B cell (primary cell): ENCODE data around the gene ABLIM3. TPM values are rescaled to one million over a fixed set of nuclear protein-coding genes. Genes with fewer than 3 reads are reported as not detected.

Experiments
- ATAC-seq: fragments of 200-7000 bp; cut with Tn5 transposase; one replicate; pipeline ENCODE4 v1.10.0; 2021; ENCODE audit warnings: low read depth, mild to moderate bottlenecking, moderate number of reproducible peaks, moderate library complexity
- CTCF ChIA-PET: fragments of 350-600 bp; sonication (Branson Sonifier 250); formaldehyde crosslinking; loops from one replicate; lab custom pipeline; 2021; ENCODE audit warnings: antibody characterized with exemption, inconsistent platforms; lab: Charles Lee
- POLR2A ChIA-PET: fragments of 350-600 bp; sonication (Branson Sonifier 250); formaldehyde crosslinking; loops from one replicate; lab custom pipeline; 2021; ENCODE audit warnings: antibody characterized with exemption; lab: Charles Lee
- DNase-seq: peaks from one replicate; pipeline ENCODE4 v3.0.0; 2013
- H2AFZ ChIP-seq: 2 replicates; pipeline ENCODE4 v1.6.1; 2012; ENCODE audit warnings: mild to moderate bottlenecking, low read depth, low read length; ENCODE audit not compliant: insufficient read depth, poor library complexity, severe bottlenecking
- H3K27ac ChIP-seq, 2 donors: 1 replicate in 1 of 2; 2 replicates in 1 of 2; pipeline ENCODE4 v1.5.1; 2012 to 2013; ENCODE audit warnings: low read length in 2 of 2, mild to moderate bottlenecking in 2 of 2, moderate library complexity in 1 of 2
- H3K27me3 ChIP-seq, 4 experiments: fragments of 200-600 bp in 1 of 4; sonication (generic) in 1 of 4; replicated peaks in 1 of 4; 1 replicate in 2 of 4; 2 replicates in 2 of 4; pipeline versions ENCODE4 v1.6.1 to v1.7.0; 2013 to 2016; ENCODE audit warnings: low read length in 3 of 4, mild to moderate bottlenecking in 2 of 4, mixed read lengths in 1 of 4, moderate library complexity in 1 of 4; ENCODE audit not compliant: insufficient read depth in 4 of 4, control insufficient read depth in 3 of 4; ENCODE audit errors: control extremely low read depth in 1 of 4
- H3K36me3 ChIP-seq, 2 experiments: replicated peaks in 1 of 2; 1 replicate in 1 of 2; 2 replicates in 1 of 2; pipeline versions ENCODE4 v1.6.1 to v1.7.1; 2013; ENCODE audit warnings: low read length in 1 of 2; ENCODE audit not compliant: insufficient read depth in 2 of 2, control insufficient read depth in 1 of 2; ENCODE audit errors: control extremely low read depth in 1 of 2, extremely low read depth in 1 of 2
- H3K4me1 ChIP-seq, 2 donors: fragments of 200-600 bp in 1 of 2; sonication (generic) in 1 of 2; 1 replicate in 1 of 2; 2 replicates in 1 of 2; pipeline versions ENCODE4 v1.5.1 to v1.6.1; 2013 to 2017; ENCODE audit warnings: low read length in 2 of 2; ENCODE audit not compliant: control insufficient read depth in 2 of 2, insufficient read depth in 2 of 2
- H3K4me2 ChIP-seq: replicated peaks from 2 replicates; pipeline ENCODE3; 2012; ENCODE audit warnings: mild to moderate bottlenecking, low read depth, low read length; ENCODE audit not compliant: poor library complexity, severe bottlenecking
- H3K4me3 ChIP-seq, 5 experiments: fragments of 200-600 bp in 1 of 5; sonication (generic) in 1 of 5; 1 replicate in 3 of 5; 2 replicates in 2 of 5; pipeline versions ENCODE4 v1.5.1 to v1.7.0; 2011 to 2016; ENCODE audit warnings: low read length in 4 of 5, mild to moderate bottlenecking in 4 of 5, low read depth in 2 of 5, control low read depth in 1 of 5, moderate library complexity in 1 of 5; ENCODE audit not compliant: insufficient read depth in 1 of 5; ENCODE audit errors: control extremely low read depth in 1 of 5, extremely low read depth in 1 of 5
- H3K79me2 ChIP-seq: fragments of 200-600 bp; sonication (generic); one replicate; pipeline ENCODE4 v1.6.0; 2016; ENCODE audit warnings: low read length; ENCODE audit not compliant: control insufficient read depth, insufficient read depth
- H3K9ac ChIP-seq: fragments of 200-600 bp; sonication (generic); 2 replicates; pipeline ENCODE4 v1.6.1; 2017; ENCODE audit warnings: mild to moderate bottlenecking, low read length, moderate library complexity
- H3K9me3 ChIP-seq, 3 donors: one replicate each; pipeline versions ENCODE4 v1.6.1 to v1.7.1; 2013; ENCODE audit warnings: low read length in 2 of 3; ENCODE audit not compliant: control insufficient read depth in 2 of 3, insufficient read depth in 1 of 3; ENCODE audit errors: control extremely low read depth in 1 of 3
- H4K20me1 ChIP-seq: 2 replicates; pipeline ENCODE4 v1.6.0; 2012; ENCODE audit warnings: mild to moderate bottlenecking, low read length; ENCODE audit not compliant: insufficient read depth, control insufficient read depth, poor library complexity, severe bottlenecking
- H3K27ac Mint-ChIP-seq: one replicate; pipeline ENCODE4 v1.8.0; 2021; ENCODE audit warnings: mixed read lengths
- H3K27me3 Mint-ChIP-seq: one replicate; pipeline ENCODE4 v1.8.0; 2021; ENCODE audit warnings: mixed read lengths
- H3K4me1 Mint-ChIP-seq: one replicate; pipeline ENCODE4 v1.8.0; 2021; ENCODE audit warnings: mixed read lengths
- H3K4me3 Mint-ChIP-seq: one replicate; pipeline ENCODE4 v1.8.0; 2021; ENCODE audit warnings: mixed read lengths
- H3K9me3 Mint-ChIP-seq: one replicate; pipeline ENCODE4 v1.8.0; 2022; ENCODE audit warnings: mixed read lengths; ENCODE audit not compliant: insufficient read depth
- CTCF ChIP-seq: fragments of 200-600 bp; IDR thresholded peaks from one replicate; pipeline ENCODE4 v1.8.0; 2022; ENCODE audit warnings: antibody characterized with exemption, mild to moderate bottlenecking
- EZH2 ChIP-seq: IDR thresholded peaks from 2 replicates; pipeline ENCODE4 v1.6.1; 2012; ENCODE audit warnings: borderline replicate concordance, low read depth, mild to moderate bottlenecking, moderate library complexity, low read length; ENCODE audit not compliant: insufficient read depth, poor library complexity, severe bottlenecking
- WGBS: methylation state at CpG from one replicate; pipeline ENCODE4 v1.1.5; 2013; ENCODE audit warnings: missing lambda C conversion rate; ENCODE audit not compliant: insufficient coverage; 5-methylcytosine and 5-hydroxymethylcytosine counted together
- intact Hi-C: fragments of 100-400 bp; cut with micrococcal nuclease; formaldehyde crosslinking; loops from one replicate; pipeline ENCODE4 v1.10.0; 2022
- polyA plus RNA-seq: library from polyadenylated mRNA; depleted of rRNA; stranded (reverse); fragments of >200 nt; gene quantifications from 2 replicates; pipeline ENCODE4 v1.2.3, GENCODE V29; 2012
- total RNA-seq, 2 donors: library from RNA; stranded (reverse); fragments of 120-200 nt in 1 of 2; gene quantifications; 1 replicate in 1 of 2; 2 replicates in 1 of 2; pipeline versions ENCODE4 v1.2.3 to v1.2.4, GENCODE V29; 2013 to 2022

ABLIM3 gene
- total and polyA plus RNA-seq, 2 donors (not counting 1 experiment from before 2014, with no cell fraction given), result not detected

GRCh38 chr5:149260761-149261160, 119.5 kb downstream of the ABLIM3 start:
- no peak overlapping the region for H2AFZ ChIP-seq
- Mint-ChIP-seq H3K27me3 (peaks cover 29% of the 10 kb centered on the region), H3K27ac (no peak overlapping the region), H3K4me1 (peaks cover 2% of the 10 kb centered on the region), H3K9me3 (no peaks in the 10 kb centered on the region), H3K4me3 (no peak overlapping the region)
- ChIA-PET POLR2A (no interaction called here), CTCF (no interaction called here)
- ATAC-seq, result no peak
- no peaks in the 10 kb centered on the region for H3K4me1 ChIP-seq
- H3K79me2 ChIP-seq, result no peaks in the 10 kb centered on the region
- no peaks in the 10 kb centered on the region for H4K20me1 ChIP-seq
- no peak overlapping the region for H3K4me2 ChIP-seq
- peaks cover 0 to 8% (median 0%) of the 10 kb centered on the region in 4 experiments for H3K27me3 ChIP-seq
- intact Hi-C loops, result no loop called here
- TF ChIP-seq CTCF, result no peak
- TF ChIP-seq EZH2, result no peak
- H3K36me3 ChIP-seq, result no peaks in the 10 kb centered on the region
- WGBS, result no CpG with 5 or more reads among the region's 1 CpG
- H3K9ac ChIP-seq, result no peak overlapping the region
- no peak for DNase-seq
- no peak overlapping the region for H3K4me3 ChIP-seq
- peaks cover 0 to 8% (median 0%) of the 10 kb centered on the region in 3 donors for H3K9me3 ChIP-seq
- H3K27ac ChIP-seq, result no peak overlapping the region

GRCh38 chr5:149261246-149261645, 120.0 kb downstream of the ABLIM3 start:
- H3K4me3 Mint-ChIP-seq, result no peak overlapping the region
- TF ChIP-seq EZH2 (no peak), CTCF (no peak)
- H3K4me1 ChIP-seq, result no peaks in the 10 kb centered on the region
- POLR2A ChIA-PET, result no interaction called here
- WGBS, result 80% methylated on average over 4 of the region's 7 CpGs
- no peaks in the 10 kb centered on the region for H3K79me2 ChIP-seq
- intact Hi-C loops, result no loop called here
- no peak for ATAC-seq
- CTCF ChIA-PET, result no interaction called here
- H3K4me2 ChIP-seq, result no peak overlapping the region
- no peak overlapping the region for H3K27ac ChIP-seq
- peaks cover 25% of the 10 kb centered on the region for H3K27me3 Mint-ChIP-seq
- no peaks in the 10 kb centered on the region for H4K20me1 ChIP-seq
- H3K9ac ChIP-seq, result no peak overlapping the region
- H3K27me3 ChIP-seq, result peaks cover 0 to 7% (median 0%) of the 10 kb centered on the region in 4 experiments
- no peaks in the 10 kb centered on the region for H3K36me3 ChIP-seq
- H3K27ac Mint-ChIP-seq, result no peak overlapping the region
- no peaks in the 10 kb centered on the region for H3K9me3 Mint-ChIP-seq
- peaks cover 0 to 8% (median 0%) of the 10 kb centered on the region in 3 donors for H3K9me3 ChIP-seq
- DNase-seq, result no peak
- H2AFZ ChIP-seq, result no peak overlapping the region
- peaks cover 2% of the 10 kb centered on the region for H3K4me1 Mint-ChIP-seq
- H3K4me3 ChIP-seq, result no peak overlapping the region
